ENCODE data around the gene JAZF1. TPM values are rescaled to one million over a fixed set of nuclear protein-coding genes. Genes with fewer than 3 reads are reported as not detected.

JAZF1 gene
- total RNA-seq, 1 donor from 2014 or later: 2.5 TPM

DNA sequence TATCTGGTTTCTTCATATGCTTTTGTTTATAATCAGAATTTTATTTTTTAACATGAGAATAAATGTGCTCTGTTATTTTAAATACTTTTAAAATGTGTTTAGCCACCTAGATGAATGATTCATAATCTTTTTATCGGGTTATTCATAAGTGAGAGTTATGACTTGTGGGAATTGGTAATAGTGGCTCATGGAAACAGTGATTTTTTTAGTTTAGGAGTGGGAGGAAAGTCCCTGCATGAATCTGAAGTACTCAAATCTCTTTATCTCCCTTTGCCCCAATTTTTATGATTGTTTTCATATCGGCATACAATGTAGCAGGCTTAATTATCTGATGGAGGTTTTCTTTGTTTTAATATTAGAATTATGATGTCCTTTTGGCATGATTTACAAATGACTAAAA, 397.7 kb downstream of the JAZF1 start:
- intact Hi-C loops (cut with micrococcal nuclease): loop anchor here (5.0 kb wide), 1 partner anchor 586 kb away; no protein-coding TSS in a partner anchor

DNA sequence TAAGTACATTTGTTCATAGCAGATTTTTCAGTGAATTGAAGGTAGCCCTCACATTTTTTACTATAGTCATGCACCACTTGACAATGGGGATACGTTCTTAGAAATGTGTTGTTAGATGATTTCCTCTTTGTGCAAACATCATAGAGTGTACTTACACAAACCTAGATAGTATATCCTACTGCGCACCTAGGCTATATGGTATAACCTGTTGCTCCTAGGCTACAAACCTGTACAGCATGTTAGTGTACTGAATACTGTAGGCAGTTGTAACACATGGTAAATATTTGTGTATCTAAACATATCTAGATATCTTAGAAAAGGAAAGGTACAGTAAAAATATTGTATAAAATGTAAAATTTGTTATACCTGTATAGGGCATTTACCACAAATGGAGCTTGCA, 399.4 kb downstream of the JAZF1 start:
- intact Hi-C loops (cut with micrococcal nuclease): loop anchor here (5.0 kb wide), 1 partner anchor 584 kb away; no protein-coding TSS in a partner anchor

Other genes with a start within 250 kb of the JAZF1 start
- gene CREB5, start 231.7 kb upstream of the JAZF1 start, total RNA-seq: not detected in 2 replicates